ENCODE results near the gene PTPRT. TPM values are rescaled to one million over a fixed set of nuclear protein-coding genes. Genes with fewer than 3 reads are reported as not detected.

PTPRT gene
- total and polyA plus RNA-seq, 11 donors, result 0.04 to 2.5 (median 0.25) TPM; not detected in 2

DNA sequence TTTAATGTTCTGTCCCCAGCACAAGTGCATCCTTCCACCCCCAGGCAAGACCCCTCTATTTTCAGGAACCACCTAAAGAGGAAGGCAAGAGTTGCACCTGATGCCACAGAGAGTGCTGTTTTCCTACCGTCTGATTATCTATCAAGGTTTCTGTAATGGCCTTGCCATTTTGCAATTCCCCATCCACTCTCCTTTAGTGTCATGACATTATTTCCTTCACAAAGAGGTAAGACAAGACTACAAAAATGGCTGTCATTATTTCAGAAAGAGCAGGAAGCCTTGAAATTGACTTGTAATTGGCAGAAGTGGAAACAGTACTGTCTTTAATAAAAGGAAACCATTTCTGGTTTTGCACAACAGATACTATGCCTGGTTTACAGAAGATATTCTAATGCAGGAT, 426.7 kb downstream of the PTPRT start:
- peaks cover 0 to 14% (median 0%) of the 10 kb centered on the region in 12 donors for H3K9me3 ChIP-seq
- H3K27ac ChIP-seq, result no peak overlapping the region
- 82 to 93% (median 85%) methylated on average over 1 of the region's 1 CpG for WGBS, 4 donors
- no peaks in the 10 kb centered on the region for H3K4me1 ChIP-seq
- ATAC-seq, result no peak
- intact Hi-C loops (cut with DNase I), result no loop called here
- TF ChIP-seq, protein P1, sequence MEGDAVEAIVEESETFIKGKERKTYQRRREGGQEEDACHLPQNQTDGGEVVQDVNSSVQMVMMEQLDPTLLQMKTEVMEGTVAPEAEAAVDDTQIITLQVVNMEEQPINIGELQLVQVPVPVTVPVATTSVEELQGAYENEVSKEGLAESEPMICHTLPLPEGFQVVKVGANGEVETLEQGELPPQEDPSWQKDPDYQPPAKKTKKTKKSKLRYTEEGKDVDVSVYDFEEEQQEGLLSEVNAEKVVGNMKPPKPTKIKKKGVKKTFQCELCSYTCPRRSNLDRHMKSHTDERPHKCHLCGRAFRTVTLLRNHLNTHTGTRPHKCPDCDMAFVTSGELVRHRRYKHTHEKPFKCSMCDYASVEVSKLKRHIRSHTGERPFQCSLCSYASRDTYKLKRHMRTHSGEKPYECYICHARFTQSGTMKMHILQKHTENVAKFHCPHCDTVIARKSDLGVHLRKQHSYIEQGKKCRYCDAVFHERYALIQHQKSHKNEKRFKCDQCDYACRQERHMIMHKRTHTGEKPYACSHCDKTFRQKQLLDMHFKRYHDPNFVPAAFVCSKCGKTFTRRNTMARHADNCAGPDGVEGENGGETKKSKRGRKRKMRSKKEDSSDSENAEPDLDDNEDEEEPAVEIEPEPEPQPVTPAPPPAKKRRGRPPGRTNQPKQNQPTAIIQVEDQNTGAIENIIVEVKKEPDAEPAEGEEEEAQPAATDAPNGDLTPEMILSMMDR (IDR thresholded peaks at IDR 0.05), result no peak
- no peak for TF ChIP-seq POLR2A (IDR thresholded peaks at IDR 0.05)
- H3K4me3 ChIP-seq, result no peak overlapping the region
- H3K36me3 ChIP-seq, result no peaks in the 10 kb centered on the region
- DNase-seq, result no peak
- peaks cover 0 to 3% (median 0%) of the 10 kb centered on the region in 9 donors for H3K27me3 ChIP-seq

GRCh38 chr20:42756991-42757390, 432.7 kb downstream of the PTPRT start:
- WGBS, 4 donors, result 68 to 90% (median 87%) methylated on average over 1 of the region's 1 CpG
- Histone ChIP-seq H3K9me3 (peaks cover 0 to 7% (median 0%) of the 10 kb centered on the region in 12 donors), H3K4me3 (no peak overlapping the region), H3K4me1 (no peaks in the 10 kb centered on the region), H3K36me3 (no peaks in the 10 kb centered on the region), H3K27me3 (no peaks in the 10 kb centered on the region), H3K27ac (no peak overlapping the region)
- intact Hi-C loops (cut with DNase I), result no loop called here
- ATAC-seq, result no peak
- TF ChIP-seq, protein P1 (IDR thresholded peaks at IDR 0.05), result no peak
- no peak for TF ChIP-seq POLR2A (IDR thresholded peaks at IDR 0.05)
- DNase-seq, result no peak

DNA sequence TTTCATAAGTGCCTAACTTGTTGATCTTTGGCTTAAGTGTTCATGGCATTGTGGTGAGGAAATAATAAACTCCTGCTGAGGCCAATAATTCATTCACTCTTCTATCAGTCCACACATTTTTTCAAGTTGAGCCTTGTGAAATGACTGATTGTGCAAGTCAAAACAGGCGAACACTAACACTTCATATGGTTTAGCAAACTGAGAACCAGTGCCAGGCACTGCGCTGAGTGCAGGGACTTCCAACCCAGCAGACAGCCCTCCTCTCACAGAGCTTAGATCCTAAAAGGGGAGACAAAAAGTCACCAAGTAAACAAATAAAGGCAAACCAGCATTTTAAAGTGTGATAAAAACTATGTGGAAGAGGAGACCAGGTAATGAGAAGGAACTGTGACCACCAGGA, 435.0 kb downstream of the PTPRT start:
- Histone ChIP-seq H3K27ac (no peak overlapping the region), H3K27me3 (no peaks in the 10 kb centered on the region), H3K4me1 (no peaks in the 10 kb centered on the region), H3K9me3 (peaks cover 0 to 6% (median 0%) of the 10 kb centered on the region in 12 donors), H3K36me3 (no peaks in the 10 kb centered on the region), H3K4me3 (no peak overlapping the region)
- TF ChIP-seq, protein P1 (IDR thresholded peaks at IDR 0.05), result no peak
- TF ChIP-seq POLR2A (IDR thresholded peaks at IDR 0.05), result no peak
- ATAC-seq (no peak), DNase-seq (no peak)
- WGBS, 4 donors, result 71 to 81% (median 73%) methylated on average over 2 of the region's 2 CpGs
- intact Hi-C loops (cut with DNase I), result no loop called here

- H3K4me3 ChIP-seq, result no peak overlapping the region
- H3K27me3 ChIP-seq, result no peaks in the 10 kb centered on the region
- no peaks in the 10 kb centered on the region for H3K36me3 ChIP-seq
- H3K9me3 ChIP-seq, result no peaks in the 10 kb centered on the region
- no peak overlapping the region for H3K27ac ChIP-seq
- TF ChIP-seq, protein P1 (IDR thresholded peaks at IDR 0.05), result no peak
- no peak for TF ChIP-seq POLR2A (IDR thresholded peaks at IDR 0.05)
- WGBS, 4 donors, result 75 to 85% (median 78%) methylated on average over 3 of the region's 3 CpGs
- no peaks in the 10 kb centered on the region for H3K4me1 ChIP-seq
- DNase-seq (no peak), ATAC-seq (no peak)
- intact Hi-C loops (cut with DNase I), result no loop called here
These were observed 437.1 kb downstream of the PTPRT start for GRCh38 chr20:42752620-42753019.
